Measurements from ENCODE around the gene ZNF207. TPM values are rescaled to one million over a fixed set of nuclear protein-coding genes. Genes with fewer than 3 reads are reported as not detected.

ZNF207 gene
- total RNA-seq, 1 experiment from 2014 or later = 179 TPM

DNA sequence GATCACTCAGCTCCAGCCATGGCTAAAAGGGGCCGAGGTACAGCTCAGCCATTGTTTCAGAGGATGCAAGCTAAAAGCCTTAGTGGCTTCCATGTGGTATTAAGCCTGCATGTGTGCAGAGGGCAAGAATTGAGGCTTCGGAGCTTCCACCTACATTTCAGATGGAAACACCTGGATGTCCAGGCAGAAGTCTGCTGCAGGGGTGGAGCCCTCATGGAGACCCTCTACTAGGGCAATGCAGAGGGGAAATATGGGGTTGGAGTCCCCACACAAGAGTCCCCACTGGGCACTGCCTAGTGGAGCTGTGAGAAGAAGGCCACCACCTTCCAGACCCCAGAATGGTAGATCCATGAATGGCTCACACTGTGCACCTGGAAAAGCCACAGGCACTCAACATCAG is 79.6 kb downstream of the ZNF207 start:
- no peak overlapping the region for H3K4me3 Mint-ChIP-seq (ENCODE audit: unreplicated experiment)
- BruUV-seq (replicated peaks) = no TSS peak
- no peak overlapping the region for H3K27ac Mint-ChIP-seq (ENCODE audit: low read depth, unreplicated experiment)
- POLR2A ChIA-PET = interaction anchor here (1.0 kb wide), 2 partner anchors 12 to 16 kb away, joined by 3 read pairs; no protein-coding TSS in a partner anchor
- H3K4me1 Mint-ChIP-seq (ENCODE audit: insufficient read depth, unreplicated experiment) = no peaks in the 10 kb centered on the region
- CTCF ChIA-PET = interaction anchor here (1.0 kb wide), 1 partner anchor 15 kb away, joined by 4 read pairs; the partner anchor contains the start of gene PSMD11
- intact Hi-C loops (cut with micrococcal nuclease) = no loop called here
- DNase-seq (ENCODE audit: unreplicated experiment) = no peak
- H3K36me3 Mint-ChIP-seq (ENCODE audit: insufficient read depth, unreplicated experiment) = no peaks in the 10 kb centered on the region
- peaks cover 10% of the 10 kb centered on the region for H3K9me3 Mint-ChIP-seq (ENCODE audit: unreplicated experiment)
- no peaks in the 10 kb centered on the region for H3K27me3 Mint-ChIP-seq (ENCODE audit: insufficient read depth, unreplicated experiment)
- TF ChIP-seq, protein P1, sequence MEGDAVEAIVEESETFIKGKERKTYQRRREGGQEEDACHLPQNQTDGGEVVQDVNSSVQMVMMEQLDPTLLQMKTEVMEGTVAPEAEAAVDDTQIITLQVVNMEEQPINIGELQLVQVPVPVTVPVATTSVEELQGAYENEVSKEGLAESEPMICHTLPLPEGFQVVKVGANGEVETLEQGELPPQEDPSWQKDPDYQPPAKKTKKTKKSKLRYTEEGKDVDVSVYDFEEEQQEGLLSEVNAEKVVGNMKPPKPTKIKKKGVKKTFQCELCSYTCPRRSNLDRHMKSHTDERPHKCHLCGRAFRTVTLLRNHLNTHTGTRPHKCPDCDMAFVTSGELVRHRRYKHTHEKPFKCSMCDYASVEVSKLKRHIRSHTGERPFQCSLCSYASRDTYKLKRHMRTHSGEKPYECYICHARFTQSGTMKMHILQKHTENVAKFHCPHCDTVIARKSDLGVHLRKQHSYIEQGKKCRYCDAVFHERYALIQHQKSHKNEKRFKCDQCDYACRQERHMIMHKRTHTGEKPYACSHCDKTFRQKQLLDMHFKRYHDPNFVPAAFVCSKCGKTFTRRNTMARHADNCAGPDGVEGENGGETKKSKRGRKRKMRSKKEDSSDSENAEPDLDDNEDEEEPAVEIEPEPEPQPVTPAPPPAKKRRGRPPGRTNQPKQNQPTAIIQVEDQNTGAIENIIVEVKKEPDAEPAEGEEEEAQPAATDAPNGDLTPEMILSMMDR (IDR thresholded peaks at IDR 0.05; ENCODE audit: unreplicated experiment) = no peak

Small RNAs within 50 kb of the gene (microRNA-seq; reads per million reads assigned to microRNA genes)
- not detected for gene MIR632

Other genes starting within 250 kb of the ZNF207 start
- gene RHOT1, start 207.7 kb upstream of the ZNF207 start, total RNA-seq (2022) = 19.8 and 21.9 TPM in 2 replicates
- gene RHBDL3, start 84.3 kb upstream of the ZNF207 start, total RNA-seq (2022) = not detected in 2 replicates
- 11.5 and 18.1 TPM in 2 replicates for gene C17orf75, start 8.0 kb upstream of the ZNF207 start, total RNA-seq (2022)
- gene PSMD11, start 94.4 kb downstream of the ZNF207 start, total RNA-seq (2022) = 123 and 134 TPM in 2 replicates
- gene CDK5R1, start 136.8 kb downstream of the ZNF207 start, total RNA-seq (2022) = 4.0 and 4.4 TPM in 2 replicates

All from MCF 10A (cell line).